GM23338 (cell line): ENCODE results near the gene XKR8.

Source experiments
- CREB1 ChIP-seq: fragments of 250-450 bp; sonication (Bioruptor Pico); IDR thresholded peaks from 2 replicates; pipeline ENCODE4 v1.5.0; 2020; ENCODE audit warnings: low read depth, mild to moderate bottlenecking, moderate library complexity
- EZH2 ChIP-seq: fragments of 200-600 bp; sonication (generic); IDR thresholded peaks from one replicate; pipeline ENCODE4 v1.8.0; 2017; ENCODE audit warnings: antibody characterized with exemption, mild to moderate bottlenecking, low read depth; ENCODE audit not compliant: unreplicated experiment
- EZH2phosphoT487 ChIP-seq: fragments of 200-600 bp; sonication (generic); IDR thresholded peaks from one replicate; pipeline ENCODE4 v1.8.1; 2018; ENCODE audit warnings: antibody characterized with exemption; ENCODE audit not compliant: unreplicated experiment
- JUNB ChIP-seq: IDR thresholded peaks from one replicate; pipeline ENCODE4 v1.6.1; 2016; ENCODE audit warnings: antibody characterized with exemption; ENCODE audit not compliant: unreplicated experiment
- NANOG ChIP-seq: IDR thresholded peaks from 2 replicates; pipeline ENCODE4 v1.6.1; 2016; ENCODE audit warnings: antibody characterized with exemption, borderline replicate concordance
- POLR2AphosphoS5 ChIP-seq: IDR thresholded peaks from 2 replicates; pipeline ENCODE4 v1.6.1; 2016; ENCODE audit warnings: antibody characterized with exemption, low read depth
- ZNF114 ChIP-seq: fragments of 250-450 bp; sonication (Bioruptor Pico); IDR thresholded peaks from 2 replicates; pipeline ENCODE4 v1.5.0; 2020; ENCODE audit warnings: mild to moderate bottlenecking, moderate library complexity
- ZNF331 ChIP-seq: fragments of 250-450 bp; sonication (Bioruptor Pico); IDR thresholded peaks from 2 replicates; pipeline ENCODE4 v1.5.0; 2020; ENCODE audit warnings: low read depth, mild to moderate bottlenecking, moderate library complexity
- TF ChIP-seq, protein P1 (sequence below): IDR thresholded peaks from one replicate; pipeline ENCODE4 v1.6.1; 2018; ENCODE audit warnings: antibody characterized with exemption; ENCODE audit not compliant: unreplicated experiment
- TF ChIP-seq, protein P2 (sequence below), 2 experiments: fragments of 200-600 bp in 1 of 2; sonication (generic) in 1 of 2; conservative IDR thresholded peaks; 2 replicates each; pipeline versions ENCODE4 v1.5.1 to v1.6.1; 2016 to 2017; ENCODE audit warnings: antibody characterized with exemption in 2 of 2, low read depth in 2 of 2, mild to moderate bottlenecking in 2 of 2, moderate library complexity in 1 of 2
- TF ChIP-seq, protein P3 (sequence below): IDR thresholded peaks from 2 replicates; pipeline ENCODE4 v1.6.1; 2016; ENCODE audit warnings: antibody characterized with exemption
- TF ChIP-seq, protein P4 (sequence below): fragments of 250-450 bp; sonication (Bioruptor Pico); IDR thresholded peaks from 2 replicates; pipeline ENCODE4 v1.5.0; 2020; ENCODE audit warnings: mild to moderate bottlenecking, moderate library complexity

DNA sequence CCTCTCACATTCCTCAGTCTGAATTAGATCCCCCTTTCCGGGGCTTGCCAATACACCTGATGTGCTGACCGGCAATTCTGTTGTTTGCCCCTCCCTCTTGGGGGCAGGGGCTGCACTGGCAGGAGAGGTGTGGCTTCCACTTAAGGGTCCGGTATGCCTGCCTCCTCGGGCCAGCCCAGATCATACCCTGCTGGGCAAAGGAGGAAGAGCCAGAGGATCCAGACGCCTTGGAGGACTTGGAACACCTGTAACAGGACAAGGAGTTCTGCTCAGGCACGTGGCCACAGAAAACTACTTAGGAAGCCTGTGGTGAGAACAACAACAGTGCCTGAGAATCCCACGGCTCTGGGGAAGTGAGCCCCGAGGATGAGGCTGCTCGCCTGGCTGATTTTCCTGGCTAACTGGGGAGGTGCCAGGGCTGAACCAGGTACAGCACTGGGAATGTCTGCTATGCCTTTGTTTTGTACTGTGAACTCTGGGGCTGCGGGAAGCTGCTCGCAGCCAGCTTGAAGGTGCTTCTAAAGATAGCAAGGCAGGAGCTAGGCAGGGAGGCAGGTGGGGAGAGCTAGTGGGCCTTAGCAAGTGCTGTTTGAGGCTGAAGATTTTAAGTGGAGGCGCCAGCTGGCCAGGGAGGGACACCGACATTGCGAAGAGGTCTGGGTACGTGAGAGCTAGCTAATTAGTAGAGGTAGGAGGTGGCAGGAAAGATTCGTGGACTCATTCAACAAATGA lies 24.8 kb upstream of the XKR8 start, which contains the start of gene SMPDL3B:
- TF ChIP-seq POLR2AphosphoS5 (peak; percentile 92), CREB1 (CRISPR knock-in tag) (0 out of 2 replicates have a peak, but pooled peaks have one; percentile 15), EZH2 (no peak), JUNB (no peak), NANOG (no peak), EZH2phosphoT487 (no peak), ZNF331 (CRISPR knock-in tag) (no peak), ZNF114 (CRISPR knock-in tag) (no peak)
- TF ChIP-seq, protein P1, sequence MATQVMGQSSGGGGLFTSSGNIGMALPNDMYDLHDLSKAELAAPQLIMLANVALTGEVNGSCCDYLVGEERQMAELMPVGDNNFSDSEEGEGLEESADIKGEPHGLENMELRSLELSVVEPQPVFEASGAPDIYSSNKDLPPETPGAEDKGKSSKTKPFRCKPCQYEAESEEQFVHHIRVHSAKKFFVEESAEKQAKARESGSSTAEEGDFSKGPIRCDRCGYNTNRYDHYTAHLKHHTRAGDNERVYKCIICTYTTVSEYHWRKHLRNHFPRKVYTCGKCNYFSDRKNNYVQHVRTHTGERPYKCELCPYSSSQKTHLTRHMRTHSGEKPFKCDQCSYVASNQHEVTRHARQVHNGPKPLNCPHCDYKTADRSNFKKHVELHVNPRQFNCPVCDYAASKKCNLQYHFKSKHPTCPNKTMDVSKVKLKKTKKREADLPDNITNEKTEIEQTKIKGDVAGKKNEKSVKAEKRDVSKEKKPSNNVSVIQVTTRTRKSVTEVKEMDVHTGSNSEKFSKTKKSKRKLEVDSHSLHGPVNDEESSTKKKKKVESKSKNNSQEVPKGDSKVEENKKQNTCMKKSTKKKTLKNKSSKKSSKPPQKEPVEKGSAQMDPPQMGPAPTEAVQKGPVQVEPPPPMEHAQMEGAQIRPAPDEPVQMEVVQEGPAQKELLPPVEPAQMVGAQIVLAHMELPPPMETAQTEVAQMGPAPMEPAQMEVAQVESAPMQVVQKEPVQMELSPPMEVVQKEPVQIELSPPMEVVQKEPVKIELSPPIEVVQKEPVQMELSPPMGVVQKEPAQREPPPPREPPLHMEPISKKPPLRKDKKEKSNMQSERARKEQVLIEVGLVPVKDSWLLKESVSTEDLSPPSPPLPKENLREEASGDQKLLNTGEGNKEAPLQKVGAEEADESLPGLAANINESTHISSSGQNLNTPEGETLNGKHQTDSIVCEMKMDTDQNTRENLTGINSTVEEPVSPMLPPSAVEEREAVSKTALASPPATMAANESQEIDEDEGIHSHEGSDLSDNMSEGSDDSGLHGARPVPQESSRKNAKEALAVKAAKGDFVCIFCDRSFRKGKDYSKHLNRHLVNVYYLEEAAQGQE, result no peak
- TF ChIP-seq, protein P2, sequence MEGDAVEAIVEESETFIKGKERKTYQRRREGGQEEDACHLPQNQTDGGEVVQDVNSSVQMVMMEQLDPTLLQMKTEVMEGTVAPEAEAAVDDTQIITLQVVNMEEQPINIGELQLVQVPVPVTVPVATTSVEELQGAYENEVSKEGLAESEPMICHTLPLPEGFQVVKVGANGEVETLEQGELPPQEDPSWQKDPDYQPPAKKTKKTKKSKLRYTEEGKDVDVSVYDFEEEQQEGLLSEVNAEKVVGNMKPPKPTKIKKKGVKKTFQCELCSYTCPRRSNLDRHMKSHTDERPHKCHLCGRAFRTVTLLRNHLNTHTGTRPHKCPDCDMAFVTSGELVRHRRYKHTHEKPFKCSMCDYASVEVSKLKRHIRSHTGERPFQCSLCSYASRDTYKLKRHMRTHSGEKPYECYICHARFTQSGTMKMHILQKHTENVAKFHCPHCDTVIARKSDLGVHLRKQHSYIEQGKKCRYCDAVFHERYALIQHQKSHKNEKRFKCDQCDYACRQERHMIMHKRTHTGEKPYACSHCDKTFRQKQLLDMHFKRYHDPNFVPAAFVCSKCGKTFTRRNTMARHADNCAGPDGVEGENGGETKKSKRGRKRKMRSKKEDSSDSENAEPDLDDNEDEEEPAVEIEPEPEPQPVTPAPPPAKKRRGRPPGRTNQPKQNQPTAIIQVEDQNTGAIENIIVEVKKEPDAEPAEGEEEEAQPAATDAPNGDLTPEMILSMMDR (conservative IDR thresholded peaks at IDR 0.05; ENCODE audit: low read depth in 2 of 2), result peak in 1 of 2 experiments; percentile 31; a peak in 2 of 4 replicates
- TF ChIP-seq, protein P3, sequence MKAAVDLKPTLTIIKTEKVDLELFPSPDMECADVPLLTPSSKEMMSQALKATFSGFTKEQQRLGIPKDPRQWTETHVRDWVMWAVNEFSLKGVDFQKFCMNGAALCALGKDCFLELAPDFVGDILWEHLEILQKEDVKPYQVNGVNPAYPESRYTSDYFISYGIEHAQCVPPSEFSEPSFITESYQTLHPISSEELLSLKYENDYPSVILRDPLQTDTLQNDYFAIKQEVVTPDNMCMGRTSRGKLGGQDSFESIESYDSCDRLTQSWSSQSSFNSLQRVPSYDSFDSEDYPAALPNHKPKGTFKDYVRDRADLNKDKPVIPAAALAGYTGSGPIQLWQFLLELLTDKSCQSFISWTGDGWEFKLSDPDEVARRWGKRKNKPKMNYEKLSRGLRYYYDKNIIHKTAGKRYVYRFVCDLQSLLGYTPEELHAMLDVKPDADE, result no peak
- TF ChIP-seq, protein P4, sequence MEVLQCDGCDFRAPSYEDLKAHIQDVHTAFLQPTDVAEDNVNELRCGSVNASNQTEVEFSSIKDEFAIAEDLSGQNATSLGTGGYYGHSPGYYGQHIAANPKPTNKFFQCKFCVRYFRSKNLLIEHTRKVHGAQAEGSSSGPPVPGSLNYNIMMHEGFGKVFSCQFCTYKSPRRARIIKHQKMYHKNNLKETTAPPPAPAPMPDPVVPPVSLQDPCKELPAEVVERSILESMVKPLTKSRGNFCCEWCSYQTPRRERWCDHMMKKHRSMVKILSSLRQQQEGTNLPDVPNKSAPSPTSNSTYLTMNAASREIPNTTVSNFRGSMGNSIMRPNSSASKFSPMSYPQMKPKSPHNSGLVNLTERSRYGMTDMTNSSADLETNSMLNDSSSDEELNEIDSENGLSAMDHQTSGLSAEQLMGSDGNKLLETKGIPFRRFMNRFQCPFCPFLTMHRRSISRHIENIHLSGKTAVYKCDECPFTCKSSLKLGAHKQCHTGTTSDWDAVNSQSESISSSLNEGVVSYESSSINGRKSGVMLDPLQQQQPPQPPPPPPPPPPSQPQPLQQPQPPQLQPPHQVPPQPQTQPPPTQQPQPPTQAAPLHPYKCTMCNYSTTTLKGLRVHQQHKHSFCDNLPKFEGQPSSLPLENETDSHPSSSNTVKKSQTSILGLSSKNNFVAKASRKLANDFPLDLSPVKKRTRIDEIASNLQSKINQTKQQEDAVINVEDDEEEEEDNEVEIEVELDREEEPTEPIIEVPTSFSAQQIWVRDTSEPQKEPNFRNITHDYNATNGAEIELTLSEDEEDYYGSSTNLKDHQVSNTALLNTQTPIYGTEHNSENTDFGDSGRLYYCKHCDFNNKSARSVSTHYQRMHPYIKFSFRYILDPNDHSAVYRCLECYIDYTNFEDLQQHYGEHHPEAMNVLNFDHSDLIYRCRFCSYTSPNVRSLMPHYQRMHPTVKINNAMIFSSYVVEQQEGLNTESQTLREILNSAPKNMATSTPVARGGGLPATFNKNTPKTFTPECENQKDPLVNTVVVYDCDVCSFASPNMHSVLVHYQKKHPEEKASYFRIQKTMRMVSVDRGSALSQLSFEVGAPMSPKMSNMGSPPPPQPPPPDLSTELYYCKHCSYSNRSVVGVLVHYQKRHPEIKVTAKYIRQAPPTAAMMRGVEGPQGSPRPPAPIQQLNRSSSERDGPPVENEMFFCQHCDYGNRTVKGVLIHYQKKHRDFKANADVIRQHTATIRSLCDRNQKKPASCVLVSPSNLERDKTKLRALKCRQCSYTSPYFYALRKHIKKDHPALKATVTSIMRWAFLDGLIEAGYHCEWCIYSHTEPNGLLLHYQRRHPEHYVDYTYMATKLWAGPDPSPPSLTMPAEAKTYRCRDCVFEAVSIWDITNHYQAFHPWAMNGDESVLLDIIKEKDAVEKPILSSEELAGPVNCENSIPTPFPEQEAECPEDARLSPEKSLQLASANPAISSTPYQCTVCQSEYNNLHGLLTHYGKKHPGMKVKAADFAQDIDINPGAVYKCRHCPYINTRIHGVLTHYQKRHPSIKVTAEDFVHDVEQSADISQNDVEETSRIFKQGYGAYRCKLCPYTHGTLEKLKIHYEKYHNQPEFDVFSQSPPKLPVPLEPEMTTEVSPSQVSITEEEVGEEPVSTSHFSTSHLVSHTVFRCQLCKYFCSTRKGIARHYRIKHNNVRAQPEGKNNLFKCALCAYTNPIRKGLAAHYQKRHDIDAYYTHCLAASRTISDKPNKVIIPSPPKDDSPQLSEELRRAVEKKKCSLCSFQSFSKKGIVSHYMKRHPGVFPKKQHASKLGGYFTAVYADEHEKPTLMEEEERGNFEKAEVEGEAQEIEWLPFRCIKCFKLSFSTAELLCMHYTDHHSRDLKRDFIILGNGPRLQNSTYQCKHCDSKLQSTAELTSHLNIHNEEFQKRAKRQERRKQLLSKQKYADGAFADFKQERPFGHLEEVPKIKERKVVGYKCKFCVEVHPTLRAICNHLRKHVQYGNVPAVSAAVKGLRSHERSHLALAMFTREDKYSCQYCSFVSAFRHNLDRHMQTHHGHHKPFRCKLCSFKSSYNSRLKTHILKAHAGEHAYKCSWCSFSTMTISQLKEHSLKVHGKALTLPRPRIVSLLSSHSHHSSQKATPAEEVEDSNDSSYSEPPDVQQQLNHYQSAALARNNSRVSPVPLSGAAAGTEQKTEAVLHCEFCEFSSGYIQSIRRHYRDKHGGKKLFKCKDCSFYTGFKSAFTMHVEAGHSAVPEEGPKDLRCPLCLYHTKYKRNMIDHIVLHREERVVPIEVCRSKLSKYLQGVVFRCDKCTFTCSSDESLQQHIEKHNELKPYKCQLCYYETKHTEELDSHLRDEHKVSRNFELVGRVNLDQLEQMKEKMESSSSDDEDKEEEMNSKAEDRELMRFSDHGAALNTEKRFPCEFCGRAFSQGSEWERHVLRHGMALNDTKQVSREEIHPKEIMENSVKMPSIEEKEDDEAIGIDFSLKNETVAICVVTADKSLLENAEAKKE (CRISPR knock-in tag), result no peak
